H9 (cell line): ENCODE data around the gene ACSBG1. TPM values are rescaled to one million over a fixed set of nuclear protein-coding genes. Genes with fewer than 3 reads are reported as not detected.
A peak's percentile ranks its signal among the peaks of the same experiment; 100 is the strongest.

Experiments
- DNase-seq: peaks from one replicate; pipeline ENCODE4 v3.0.0-alpha.2; 2017
- H2AFZ ChIP-seq: one replicate; pipeline ENCODE4 v1.6.1; 2013; ENCODE audit warnings: mild to moderate bottlenecking, low read length, control low read depth, moderate library complexity
- H2AK5ac ChIP-seq: 2 replicates; pipeline ENCODE4 v1.6.1; 2013; ENCODE audit warnings: low read length, control low read depth, mixed read lengths; ENCODE audit not compliant: insufficient read length
- H2BK120ac ChIP-seq: one replicate; pipeline ENCODE4 v1.6.1; 2013; ENCODE audit warnings: low read depth, mild to moderate bottlenecking, low read length, control low read depth, inconsistent platforms; ENCODE audit not compliant: poor library complexity, severe bottlenecking
- H2BK12ac ChIP-seq: 2 replicates; pipeline ENCODE4 v1.6.1; 2013; ENCODE audit warnings: low read length, control low read depth, mixed read lengths, low read depth; ENCODE audit not compliant: insufficient read length
- H2BK15ac ChIP-seq: 2 replicates; pipeline ENCODE4 v1.6.1; 2013; ENCODE audit warnings: low read depth, low read length, control low read depth
- H2BK20ac ChIP-seq: one replicate; pipeline ENCODE4 v1.6.1; 2013; ENCODE audit warnings: low read depth, mild to moderate bottlenecking, low read length, control low read depth, inconsistent platforms; ENCODE audit not compliant: poor library complexity, severe bottlenecking
- H2BK5ac ChIP-seq: 2 replicates; pipeline ENCODE4 v1.6.1; 2013; ENCODE audit warnings: low read length, control low read depth, mixed read lengths; ENCODE audit not compliant: insufficient read length
- H3K14ac ChIP-seq: 2 replicates; pipeline ENCODE4 v1.6.1; 2013; ENCODE audit warnings: low read length, control low read depth; ENCODE audit not compliant: insufficient read depth
- H3K18ac ChIP-seq: 2 replicates; pipeline ENCODE4 v1.6.1; 2013; ENCODE audit warnings: low read depth, mild to moderate bottlenecking, mixed read lengths, low read length, control low read depth; ENCODE audit not compliant: insufficient read length
- H3K23ac ChIP-seq: 2 replicates; pipeline ENCODE4 v1.6.1; 2013; ENCODE audit warnings: low read length, control low read depth, mixed read lengths, low read depth; ENCODE audit not compliant: insufficient read length
- H3K23me2 ChIP-seq: 2 replicates; pipeline ENCODE4 v1.6.1; 2013; ENCODE audit warnings: low read depth, mild to moderate bottlenecking, mixed read lengths, low read length, control low read depth; ENCODE audit not compliant: insufficient read length, poor library complexity, severe bottlenecking
- H3K27ac ChIP-seq: 2 replicates; pipeline ENCODE4 v1.5.1; 2013; ENCODE audit warnings: low read length, control low read depth, mixed read lengths, low read depth; ENCODE audit not compliant: insufficient read length
- H3K27me3 ChIP-seq: 2 replicates; pipeline ENCODE4 v1.6.1; 2013; ENCODE audit warnings: low read length, control low read depth, inconsistent platforms; ENCODE audit not compliant: insufficient read depth
- H3K4ac ChIP-seq: 2 replicates; pipeline ENCODE4 v1.6.1; 2013; ENCODE audit warnings: low read depth, mild to moderate bottlenecking, control low read depth, inconsistent platforms, low read length, moderate library complexity
- H3K4me1 ChIP-seq: 2 replicates; pipeline ENCODE4 v1.6.1; 2013; ENCODE audit warnings: low read length, control low read depth, inconsistent platforms; ENCODE audit not compliant: insufficient read depth
- H3K4me2 ChIP-seq: 2 replicates; pipeline ENCODE4 v1.6.1; 2013; ENCODE audit warnings: low read length, control low read depth, mixed read lengths; ENCODE audit not compliant: insufficient read length, insufficient read depth
- H3K56ac ChIP-seq: 2 replicates; pipeline ENCODE4 v1.6.1; 2013; ENCODE audit warnings: low read depth, mild to moderate bottlenecking, mixed read lengths, low read length, control low read depth; ENCODE audit not compliant: insufficient read length
- H3K79me1 ChIP-seq: 2 replicates; pipeline ENCODE4 v1.6.1; 2013; ENCODE audit warnings: low read depth, mild to moderate bottlenecking, moderate library complexity, low read length, control low read depth, inconsistent platforms; ENCODE audit not compliant: insufficient read depth, poor library complexity, severe bottlenecking
- H3K79me2 ChIP-seq: 2 replicates; pipeline ENCODE4 v1.6.1; 2013; ENCODE audit warnings: low read length, control low read depth, inconsistent platforms; ENCODE audit not compliant: insufficient read depth
- H3K9ac ChIP-seq: 2 replicates; pipeline ENCODE4 v1.6.1; 2013; ENCODE audit warnings: low read length, control low read depth, mixed read lengths; ENCODE audit not compliant: insufficient read length; ENCODE audit errors: extremely low read depth
- H3K9me3 ChIP-seq: one replicate; pipeline ENCODE4 v1.6.1; 2013; ENCODE audit warnings: low read depth, low read length, inconsistent platforms; ENCODE audit not compliant: control insufficient read depth
- H3T11ph ChIP-seq: one replicate; pipeline ENCODE4 v1.6.1; 2013; ENCODE audit warnings: mild to moderate bottlenecking, low read length, control low read depth, inconsistent platforms
- H4K20me1 ChIP-seq: one replicate; pipeline ENCODE4 v1.6.1; 2013; ENCODE audit not compliant: control insufficient read depth, insufficient read length, insufficient read depth
- H4K5ac ChIP-seq: 2 replicates; pipeline ENCODE4 v1.6.1; 2013; ENCODE audit warnings: low read depth, mild to moderate bottlenecking, mixed read lengths, low read length, control low read depth; ENCODE audit not compliant: insufficient read length
- H4K8ac ChIP-seq: replicated peaks from 2 replicates; pipeline ENCODE4 v1.6.1; 2013; ENCODE audit warnings: low read length, control low read depth, mixed read lengths, low read depth; ENCODE audit not compliant: insufficient read length
- H4K91ac ChIP-seq: 2 replicates; pipeline ENCODE4 v1.6.1; 2013; ENCODE audit warnings: low read depth, mild to moderate bottlenecking, moderate library complexity, mixed read lengths, low read length, control low read depth; ENCODE audit not compliant: insufficient read length
- H3K27ac Mint-ChIP-seq, 3 experiments: 2 replicates in 2 of 3; 3 replicates in 1 of 3; pipeline ENCODE4 v1.8.0; 2020 to 2021; ENCODE audit warnings: mixed read lengths in 3 of 3, mild to moderate bottlenecking in 1 of 3, moderate library complexity in 1 of 3
- H3K27me3 Mint-ChIP-seq: 2 replicates; pipeline ENCODE4 v1.8.0; 2021; ENCODE audit warnings: low read depth, mild to moderate bottlenecking, moderate library complexity, mixed read lengths
- H3K36me3 Mint-ChIP-seq, 3 experiments: 2 replicates in 2 of 3; 3 replicates in 1 of 3; pipeline ENCODE4 v1.8.0; 2020 to 2021; ENCODE audit warnings: low read depth in 3 of 3, mixed read lengths in 3 of 3; ENCODE audit not compliant: insufficient read depth in 1 of 3
- H3K4me1 Mint-ChIP-seq, 2 experiments: 2 replicates each; pipeline ENCODE4 v1.8.0; 2020; ENCODE audit warnings: mixed read lengths in 2 of 2
- H3K4me3 Mint-ChIP-seq, 2 experiments: 2 replicates in 1 of 2; 3 replicates in 1 of 2; pipeline ENCODE4 v1.8.0; 2020 to 2021; ENCODE audit warnings: mild to moderate bottlenecking in 2 of 2, mixed read lengths in 2 of 2, moderate library complexity in 1 of 2
- H3K9me3 Mint-ChIP-seq, 2 experiments: 2 replicates in 1 of 2; 3 replicates in 1 of 2; pipeline ENCODE4 v1.8.0; 2020; ENCODE audit warnings: mild to moderate bottlenecking in 2 of 2, mixed read lengths in 2 of 2, moderate library complexity in 1 of 2
- WGBS: extraction: QIAGEN DNeasy Blood & Tissue Kit; methylation state at CpG from one replicate; pipeline ENCODE4 v1.1.7; 2013; ENCODE audit warnings: missing lambda C conversion rate, low lambda C conversion rate, mixed read lengths; ENCODE audit not compliant: insufficient read length; ENCODE audit errors: extremely low coverage; 5-methylcytosine and 5-hydroxymethylcytosine counted together
- total RNA-seq: library from RNA; stranded (reverse); gene quantifications from 2 replicates; pipeline ENCODE4 v1.2.1, GENCODE V29; 2021
- TF ChIP-seq, protein P1 (sequence below): fragments of 200-600 bp; sonication (generic); conservative IDR thresholded peaks from 3 replicates; pipeline ENCODE4 v1.8.0; 2021; ENCODE audit warnings: antibody characterized with exemption, mild to moderate bottlenecking

ACSBG1 gene
- total RNA-seq, 1 experiment from 2014 or later, result 2.2 TPM

DNA sequence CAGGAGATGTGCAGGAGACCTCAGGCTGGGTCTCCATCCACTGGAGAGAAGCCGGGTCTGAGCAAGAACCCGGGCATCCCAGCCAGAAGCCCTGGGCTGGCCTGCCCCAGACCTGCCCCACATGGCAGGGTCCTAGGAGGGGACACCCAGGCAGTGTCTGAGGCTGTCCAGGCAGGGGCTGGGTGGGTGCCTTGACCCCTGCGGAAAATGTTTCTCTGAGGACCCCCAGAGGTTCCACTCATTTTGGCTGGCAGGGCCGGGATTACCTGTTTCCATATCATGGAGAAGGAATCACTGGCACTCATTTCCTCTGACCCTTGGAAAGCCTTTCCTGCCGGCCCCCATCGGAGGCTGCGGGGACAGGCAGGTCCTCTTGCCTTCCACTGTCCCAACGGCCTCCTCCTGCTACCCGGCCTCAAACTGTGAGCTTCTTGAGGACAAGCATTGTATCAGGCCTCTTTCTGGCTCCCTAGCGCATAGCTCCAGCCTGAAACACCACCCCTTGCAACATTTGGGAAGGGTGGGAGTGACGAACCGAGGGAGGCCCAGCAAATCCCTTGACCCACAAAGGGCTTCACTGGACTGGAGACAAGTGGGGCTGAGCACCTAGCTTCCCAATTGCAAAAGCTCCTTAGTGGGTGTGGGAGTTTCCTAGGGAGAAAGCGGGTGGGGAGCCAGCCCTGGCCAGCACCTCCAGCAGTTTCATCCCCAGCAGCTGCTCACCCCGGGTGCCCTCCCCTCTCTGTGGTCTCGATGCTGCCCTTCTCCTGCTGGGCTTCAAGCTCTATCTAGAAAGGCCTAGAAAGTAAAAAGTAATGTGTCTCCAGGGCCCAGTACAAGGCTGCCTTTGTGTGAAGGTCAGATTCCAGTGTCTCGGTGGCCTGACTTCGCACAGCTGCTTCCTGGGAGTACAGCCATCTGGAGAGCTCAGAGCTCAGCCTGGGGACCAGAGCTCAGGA, 29.7 kb downstream of the ACSBG1 start:
- Histone ChIP-seq H4K91ac (no peak overlapping the region), H3K56ac (no peak overlapping the region), H3T11ph (no peak overlapping the region), H3K4ac (no peak overlapping the region), H2AK5ac (no peak overlapping the region), H3K23ac (no peak overlapping the region), H3K79me2 (no peaks in the 10 kb centered on the region), H2BK20ac (no peak overlapping the region), H3K14ac (no peak overlapping the region; the same call in 1 of the 2 replicates), H4K20me1 (no peaks in the 10 kb centered on the region), H3K9ac (no peak overlapping the region), H2BK15ac (no peak overlapping the region), H2BK120ac (no peak overlapping the region), H3K18ac (no peak overlapping the region), H3K23me2 (no peaks in the 10 kb centered on the region), H2BK12ac (no peak overlapping the region), H3K9me3 (no peaks in the 10 kb centered on the region), H3K27me3 (no peaks in the 10 kb centered on the region), H2BK5ac (no peak overlapping the region), H3K4me2 (no peak overlapping the region), H4K8ac (no peak overlapping the region), H3K27ac (no peak overlapping the region), H3K79me1 (no peaks in the 10 kb centered on the region), H3K4me1 (no peaks in the 10 kb centered on the region), H4K5ac (no peak overlapping the region), H2AFZ (no peak overlapping the region)
- WGBS, result no CpG with 5 or more reads among the region's 17 CpGs
- Mint-ChIP-seq H3K27ac (no peak overlapping the region), H3K9me3 (no peaks in the 10 kb centered on the region), H3K27me3 (peaks cover 2% of the 10 kb centered on the region), H3K36me3 (no peaks in the 10 kb centered on the region), H3K4me3 (no peak overlapping the region), H3K4me1 (peaks cover 6 to 7% of the 10 kb centered on the region in 2 experiments; a peak in 3 of 4 replicates)
- TF ChIP-seq, protein P1, sequence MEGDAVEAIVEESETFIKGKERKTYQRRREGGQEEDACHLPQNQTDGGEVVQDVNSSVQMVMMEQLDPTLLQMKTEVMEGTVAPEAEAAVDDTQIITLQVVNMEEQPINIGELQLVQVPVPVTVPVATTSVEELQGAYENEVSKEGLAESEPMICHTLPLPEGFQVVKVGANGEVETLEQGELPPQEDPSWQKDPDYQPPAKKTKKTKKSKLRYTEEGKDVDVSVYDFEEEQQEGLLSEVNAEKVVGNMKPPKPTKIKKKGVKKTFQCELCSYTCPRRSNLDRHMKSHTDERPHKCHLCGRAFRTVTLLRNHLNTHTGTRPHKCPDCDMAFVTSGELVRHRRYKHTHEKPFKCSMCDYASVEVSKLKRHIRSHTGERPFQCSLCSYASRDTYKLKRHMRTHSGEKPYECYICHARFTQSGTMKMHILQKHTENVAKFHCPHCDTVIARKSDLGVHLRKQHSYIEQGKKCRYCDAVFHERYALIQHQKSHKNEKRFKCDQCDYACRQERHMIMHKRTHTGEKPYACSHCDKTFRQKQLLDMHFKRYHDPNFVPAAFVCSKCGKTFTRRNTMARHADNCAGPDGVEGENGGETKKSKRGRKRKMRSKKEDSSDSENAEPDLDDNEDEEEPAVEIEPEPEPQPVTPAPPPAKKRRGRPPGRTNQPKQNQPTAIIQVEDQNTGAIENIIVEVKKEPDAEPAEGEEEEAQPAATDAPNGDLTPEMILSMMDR, result no peak
- DNase-seq, result peak; percentile 21
